Neural progenitor cell (in vitro differentiated cells): Measurements from ENCODE around the gene MAP1LC3B2.

Source experiments
- CTCF ChIP-seq: fragments of 200-600 bp; sonication (generic); IDR thresholded peaks from 2 replicates; pipeline ENCODE4 v1.5.1; 2017; ENCODE audit warnings: antibody characterized with exemption, mild to moderate bottlenecking
- EZH2 ChIP-seq: fragments of 200-600 bp; sonication (generic); IDR thresholded peaks from 2 replicates; pipeline ENCODE4 v1.6.1; 2017; ENCODE audit warnings: antibody characterized with exemption, mild to moderate bottlenecking, moderate library complexity

GRCh38 chr12:116534311-116535121 is 24.7 kb upstream of the MAP1LC3B2 start:
- TF ChIP-seq CTCF (no peak), EZH2 (no peak)
